Fibroblast of gingiva (primary cell): ENCODE data around the gene LILRA5.
"Not testable (repeated sequence)": the region's sequence is repeated elsewhere in the genome, so short reads cannot be mapped to it uniquely, and the experiment has no call there.

Experiments used
- DNase-seq: peaks from one replicate; pipeline ENCODE4 v3.0.0-alpha.2; 2011; ENCODE audit warnings: low read depth

Gene LILRA5

DNA sequence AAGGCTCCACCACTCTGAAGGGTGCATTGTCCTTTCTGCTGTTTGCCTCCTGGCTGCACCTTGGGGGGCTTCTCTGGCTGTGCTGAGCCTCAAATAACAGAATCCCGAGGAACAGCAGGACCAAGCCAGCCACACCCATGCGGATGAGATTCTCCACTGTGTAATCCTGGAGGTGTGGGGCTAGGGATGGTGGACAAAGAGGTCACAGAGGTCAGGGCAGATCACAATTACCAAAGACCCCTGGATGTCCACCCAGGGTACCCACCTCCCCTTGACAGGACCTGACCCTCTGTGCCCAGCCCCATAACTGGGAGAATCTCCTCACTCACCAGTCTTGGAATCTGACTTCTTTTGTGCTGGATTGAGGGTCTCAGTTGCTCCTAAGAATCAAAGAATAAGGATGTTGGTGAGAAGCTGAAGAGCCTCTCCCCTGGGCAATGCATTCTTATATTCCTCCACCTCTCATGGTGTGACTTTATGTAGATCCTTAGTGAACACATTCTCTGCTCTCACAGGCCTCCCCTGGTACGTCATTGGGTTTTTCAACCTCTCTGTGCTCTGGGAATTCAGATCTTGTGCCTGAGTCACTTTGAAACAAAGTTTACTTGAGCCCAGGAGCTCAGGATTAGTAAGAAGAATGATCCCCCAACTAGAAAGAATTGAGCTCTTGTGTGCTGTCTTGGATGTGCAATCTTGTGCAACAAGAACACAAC is 20.8 kb upstream of the LILRA5 start:
- no peak for DNase-seq

DNA sequence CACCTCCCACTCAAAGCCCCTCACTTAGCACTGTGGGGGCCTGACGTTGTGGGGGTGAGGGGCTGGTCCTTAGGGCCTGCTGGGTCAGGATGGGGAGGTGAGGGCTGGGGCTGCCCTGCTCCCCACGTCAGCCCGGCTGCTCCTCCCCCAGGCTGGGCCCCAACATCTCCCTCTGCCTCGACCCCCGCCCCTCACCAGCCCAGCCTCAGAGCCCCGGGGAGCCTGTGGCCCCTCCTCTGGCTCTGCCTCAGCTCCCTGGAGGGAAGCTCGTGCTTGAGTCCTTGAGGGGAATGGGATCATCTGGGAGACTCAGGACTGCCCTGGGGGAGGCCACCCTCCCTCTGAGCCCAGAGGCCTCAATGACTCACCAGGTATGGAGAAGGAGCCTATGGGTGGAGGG is 19.2 kb upstream of the LILRA5 start:
- DNase-seq: no peak

DNA sequence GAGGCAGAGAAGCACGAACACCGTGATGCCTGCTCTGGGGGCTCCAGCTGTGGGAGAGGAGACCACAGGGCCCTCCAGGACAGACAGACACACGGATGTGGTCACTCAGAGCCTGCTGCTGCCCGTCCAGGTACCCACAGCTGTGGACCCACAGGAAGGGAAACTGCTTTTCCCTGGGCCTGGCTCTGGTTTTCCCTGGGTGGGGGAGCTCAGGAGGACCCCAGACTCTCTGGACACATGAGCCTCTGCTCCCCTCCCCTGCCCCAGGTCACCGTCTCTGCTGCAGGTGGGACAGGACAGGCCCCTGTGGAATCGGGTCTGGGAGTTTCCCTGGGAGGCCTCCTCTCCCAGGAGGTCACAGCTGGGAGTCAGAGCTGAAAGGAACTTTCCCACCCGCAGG is 18.7 kb upstream of the LILRA5 start:
- DNase-seq: no peak

DNA sequence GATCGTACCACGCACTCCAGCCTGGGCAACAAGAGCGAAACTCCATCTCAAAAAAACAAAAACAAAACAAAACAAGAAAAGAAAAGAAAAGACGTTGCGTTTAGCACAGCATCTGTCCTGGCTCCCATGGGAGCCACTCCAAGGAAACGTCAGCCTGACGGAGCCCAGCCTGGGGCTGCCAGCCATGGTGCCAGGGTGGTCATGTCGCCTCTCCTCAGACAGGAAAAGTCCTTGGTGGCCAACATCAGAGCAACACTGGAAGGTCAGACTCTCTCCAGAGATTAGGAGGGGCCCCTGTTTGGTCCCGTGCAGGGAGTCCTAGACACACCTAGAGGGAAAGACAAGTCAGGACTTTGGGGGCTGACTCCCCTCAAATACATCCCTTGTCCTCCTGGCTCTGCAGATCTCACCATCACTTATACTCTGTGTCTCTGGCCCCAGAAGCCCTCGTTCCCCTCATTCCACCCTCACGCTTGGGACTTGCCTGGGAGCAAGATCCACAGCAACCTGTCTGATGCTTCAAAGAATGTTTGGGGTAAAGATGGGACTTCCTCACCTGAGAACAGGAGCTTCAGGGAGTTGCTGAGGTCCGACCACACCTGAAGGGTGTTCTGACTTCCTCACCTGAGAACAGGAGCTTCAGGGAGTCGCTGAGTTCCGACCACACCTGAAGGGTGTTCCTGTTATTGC is 16.7 kb upstream of the LILRA5 start:
- DNase-seq: no peak

DNA sequence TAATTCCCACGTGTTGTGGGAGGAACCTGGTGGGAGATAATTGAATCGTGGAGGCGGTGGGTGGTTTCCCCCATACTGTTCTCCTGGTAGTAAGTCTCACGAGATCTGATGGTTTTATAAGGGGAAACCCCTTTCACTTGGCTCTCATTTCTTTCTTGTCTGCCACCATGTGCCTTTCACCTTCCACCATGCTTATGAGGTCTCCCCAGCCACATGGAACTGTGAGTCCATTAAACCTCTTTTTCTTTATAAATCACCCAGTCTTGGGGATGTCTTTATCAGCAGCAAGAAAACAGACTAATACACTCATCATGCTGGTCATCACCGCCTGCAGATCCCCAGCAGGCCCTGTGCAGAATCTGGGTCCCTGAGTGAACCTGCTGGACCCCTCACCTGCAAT is 15.8 kb upstream of the LILRA5 start:
- DNase-seq: not testable (repeated sequence)

DNA sequence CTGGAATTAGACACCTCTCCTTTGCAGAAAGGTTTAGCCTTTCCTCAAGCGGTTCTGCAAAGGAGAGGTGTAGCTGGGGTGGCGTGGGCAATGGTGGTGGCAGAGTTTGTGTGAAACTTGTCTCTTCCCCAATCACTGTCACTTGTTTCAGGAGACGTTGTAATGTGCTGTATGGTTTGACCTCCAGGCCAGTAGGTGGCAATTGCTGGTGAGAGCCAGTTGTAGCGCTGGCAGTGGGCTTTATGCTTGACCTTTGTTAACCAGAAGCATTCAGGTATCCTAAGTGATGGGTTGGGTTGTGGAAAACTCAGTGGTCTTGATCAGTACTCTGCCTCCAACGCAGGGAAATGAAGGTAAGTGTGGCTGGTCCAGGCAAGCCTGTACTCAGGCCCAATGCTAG is 12.7 kb upstream of the LILRA5 start:
- no peak for DNase-seq

DNA sequence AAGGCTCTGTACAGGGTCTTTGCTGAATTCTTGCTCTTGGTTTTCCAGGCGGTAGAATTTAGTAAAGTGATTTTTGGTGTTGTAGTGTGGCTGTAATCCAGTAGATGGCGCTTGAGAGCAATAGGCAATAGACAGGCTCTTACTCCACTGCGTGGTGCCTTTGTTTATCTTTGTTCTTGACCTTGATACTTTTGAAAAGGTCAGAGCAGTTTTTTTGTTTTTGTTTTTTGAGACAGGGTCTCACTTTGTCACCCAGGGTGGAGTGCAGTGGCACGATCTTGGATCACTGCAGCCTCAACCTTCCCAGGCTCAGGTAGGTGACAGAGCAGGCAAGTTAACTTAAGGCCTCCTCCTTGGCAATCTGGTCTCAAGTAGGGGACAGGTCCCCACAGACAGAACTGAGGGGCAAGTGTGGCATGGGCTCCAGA is 12.2 kb upstream of the LILRA5 start:
- peak; percentile 10 for DNase-seq

DNA sequence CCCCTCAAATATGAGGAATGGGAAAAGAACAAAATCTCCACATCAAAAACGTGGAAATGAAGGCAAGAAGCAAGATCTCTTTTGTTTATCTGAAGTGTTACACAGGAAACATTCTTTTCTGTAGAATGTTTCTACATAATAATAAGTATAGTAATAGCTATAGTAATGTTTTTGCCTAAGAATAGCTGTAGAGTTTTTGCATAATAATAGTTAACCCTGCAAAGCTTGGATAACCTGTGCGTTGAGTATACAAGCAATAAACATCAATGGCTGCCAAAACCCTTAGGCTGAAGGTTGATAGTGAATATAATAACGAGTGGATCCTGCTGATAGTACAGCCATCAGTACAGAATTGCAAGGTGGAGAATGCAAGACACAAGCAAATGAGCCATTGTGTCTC is 11.1 kb upstream of the LILRA5 start:
- no peak for DNase-seq

DNA sequence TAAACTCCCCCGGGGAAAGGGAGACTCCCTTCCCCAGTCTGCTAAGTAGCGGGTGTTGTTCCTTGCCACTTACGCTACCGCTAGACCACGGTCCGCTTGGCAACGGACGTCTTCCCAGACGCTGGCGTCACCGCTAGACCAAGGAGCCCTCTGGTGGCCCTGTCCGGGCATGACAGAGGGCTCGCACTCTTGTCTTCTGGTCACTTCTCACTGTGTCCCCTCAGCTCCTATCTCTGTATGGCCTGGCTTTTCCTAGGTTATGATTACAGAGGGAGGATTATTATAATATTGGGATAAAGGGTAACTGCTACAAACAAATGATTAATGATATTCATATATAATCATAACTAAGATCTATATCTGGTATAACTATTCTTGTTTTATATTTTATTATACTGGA is 10.0 kb upstream of the LILRA5 start:
- not testable (repeated sequence) for DNase-seq

DNA sequence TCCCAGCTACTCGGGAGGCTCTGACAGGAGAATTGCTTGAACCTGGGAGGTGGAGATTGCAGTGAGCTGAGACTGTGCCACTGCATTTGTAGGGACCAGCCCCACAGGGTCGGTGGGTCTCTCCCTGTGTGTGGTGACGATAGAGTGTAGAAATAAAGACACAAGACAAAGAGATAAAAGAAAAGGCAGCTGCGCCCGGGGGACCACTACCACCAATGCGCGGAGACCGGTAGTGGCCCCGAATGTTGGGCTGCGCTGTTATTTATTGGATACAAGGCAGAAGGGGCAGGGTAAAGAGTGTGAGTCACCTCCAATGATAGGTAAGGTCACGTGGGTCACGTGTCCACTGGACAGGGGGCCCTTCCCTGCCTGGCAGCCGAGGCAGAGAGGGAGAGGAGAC is 9.3 kb upstream of the LILRA5 start:
- not testable (repeated sequence) for DNase-seq

DNA sequence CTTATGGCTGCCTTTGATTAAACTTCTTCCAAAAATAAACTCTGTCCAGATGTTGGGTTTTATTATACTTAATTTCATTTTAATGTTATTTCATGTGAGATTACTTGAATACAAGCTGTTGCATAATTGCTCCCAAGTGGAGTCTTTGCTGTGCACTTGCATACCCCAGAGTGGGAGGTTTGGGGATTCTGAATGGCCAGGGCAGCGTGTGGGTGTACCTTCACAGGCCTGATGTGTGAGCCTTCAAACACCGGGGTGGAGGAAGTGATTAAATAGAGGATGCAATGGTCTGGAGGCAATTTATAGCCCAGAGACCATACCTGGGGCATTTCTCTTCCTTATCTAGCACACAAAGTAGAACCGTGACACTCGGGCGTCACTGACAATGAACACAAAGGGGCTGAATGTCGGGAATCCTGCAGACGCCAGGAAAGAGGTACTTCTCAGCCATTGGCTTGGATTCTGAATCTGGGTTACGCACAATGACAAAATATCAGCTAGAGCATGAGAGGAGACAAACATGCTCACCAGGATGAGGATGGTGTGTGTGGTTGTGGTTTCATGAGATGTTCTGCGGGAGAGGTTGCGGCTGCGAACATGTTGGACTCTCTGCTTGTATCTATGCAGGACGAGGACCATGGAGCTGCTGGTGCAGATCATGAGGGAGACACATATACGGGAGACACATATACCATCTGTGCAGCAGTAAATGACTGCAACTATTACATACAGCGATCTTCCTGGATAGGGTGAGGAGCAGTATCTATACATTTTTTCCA is 7.1 kb upstream of the LILRA5 start:
- DNase-seq: no peak

DNA sequence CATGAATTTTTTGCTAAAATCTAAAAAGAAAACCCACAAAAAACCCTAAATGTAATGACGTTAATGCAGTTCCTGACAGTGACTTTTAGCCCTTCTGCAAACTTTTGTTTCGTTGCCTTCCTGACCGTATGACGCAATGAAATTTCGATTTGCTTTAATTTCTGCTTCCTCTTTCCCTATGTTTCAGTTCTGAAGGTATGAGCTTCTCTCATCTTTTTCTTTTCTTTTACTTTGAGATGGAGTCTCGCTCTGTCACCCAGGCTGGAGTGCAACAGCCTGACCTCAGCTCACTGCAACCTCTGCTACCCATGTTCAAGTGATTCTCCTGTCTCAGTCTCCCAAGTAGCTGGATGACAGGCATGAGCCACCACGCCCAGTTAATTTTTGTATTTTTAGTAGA is 6.1 kb upstream of the LILRA5 start:
- DNase-seq: no peak

DNA sequence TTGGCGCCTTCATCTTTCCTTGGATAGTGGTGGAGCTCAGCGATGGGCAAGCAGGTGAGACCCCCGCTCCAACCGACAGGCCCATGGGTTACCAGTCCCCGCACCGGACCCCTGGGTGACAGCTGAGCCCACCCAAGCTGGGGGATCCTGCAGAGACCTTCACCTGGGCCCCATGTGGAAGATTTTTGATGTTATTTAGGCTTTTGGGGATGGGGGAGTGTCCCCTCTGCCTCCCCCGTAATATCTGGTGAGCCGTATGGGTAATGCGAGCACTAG is 4.9 kb upstream of the LILRA5 start:
- DNase-seq: no peak

DNA sequence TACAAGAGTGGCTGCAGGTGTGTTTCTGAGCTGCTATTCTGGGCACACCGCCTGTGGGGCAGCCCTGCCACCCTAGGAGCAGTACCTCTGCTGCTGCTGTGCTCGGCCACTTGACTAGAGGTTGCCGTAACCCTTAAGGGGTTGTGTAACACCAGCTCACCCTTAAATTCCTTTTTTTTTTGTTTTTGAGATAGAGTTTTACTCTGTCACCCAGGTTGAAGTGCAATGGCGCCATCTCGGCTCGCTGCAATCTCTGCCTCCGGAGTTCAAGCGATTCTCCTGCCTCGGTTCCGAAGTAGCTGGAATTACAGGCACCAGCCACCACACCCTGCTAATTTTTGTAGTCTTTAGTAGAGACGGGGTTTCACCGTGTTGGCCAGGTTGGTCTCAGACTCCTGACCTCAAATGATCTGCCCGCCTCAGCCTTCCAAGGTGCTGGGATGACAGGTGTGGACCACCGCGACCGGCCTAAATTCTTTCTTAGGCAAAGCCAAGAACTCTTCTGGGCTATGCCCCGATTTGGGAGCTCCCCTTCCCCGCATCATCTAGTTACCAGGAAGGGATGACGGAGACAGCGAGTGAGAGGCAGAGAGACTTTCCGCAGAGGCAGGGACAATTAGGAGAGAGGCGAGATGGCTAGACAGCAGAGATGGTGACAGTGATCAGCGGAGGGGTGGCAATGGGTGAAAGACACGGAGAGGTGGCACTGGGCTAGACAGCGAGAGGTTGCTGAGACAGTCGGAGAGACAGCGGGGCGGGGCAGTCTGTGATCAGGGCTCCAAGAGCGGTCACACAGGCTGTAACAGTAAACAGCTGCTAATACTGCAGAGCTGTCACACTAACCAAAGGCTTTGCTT is 4.4 kb upstream of the LILRA5 start:
- DNase-seq: no peak

DNA sequence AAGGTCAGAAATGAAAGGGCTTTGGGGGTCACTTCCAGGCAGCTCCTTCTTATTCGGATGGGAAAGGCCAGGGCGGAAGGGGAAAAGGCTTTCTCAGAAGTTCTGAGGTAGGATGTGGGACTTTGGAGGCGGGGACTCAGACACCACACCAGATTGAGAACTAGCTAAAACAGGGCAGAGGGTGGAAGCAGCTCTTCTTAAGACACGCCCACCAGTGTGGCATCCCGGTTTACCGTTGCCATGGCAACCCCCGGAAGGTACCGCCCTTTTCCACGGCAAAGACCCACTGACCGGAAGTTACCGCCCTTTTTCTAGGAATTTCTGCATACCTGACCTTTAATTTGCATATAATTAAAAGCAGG is 3.8 kb upstream of the LILRA5 start:
- no peak for DNase-seq

DNA sequence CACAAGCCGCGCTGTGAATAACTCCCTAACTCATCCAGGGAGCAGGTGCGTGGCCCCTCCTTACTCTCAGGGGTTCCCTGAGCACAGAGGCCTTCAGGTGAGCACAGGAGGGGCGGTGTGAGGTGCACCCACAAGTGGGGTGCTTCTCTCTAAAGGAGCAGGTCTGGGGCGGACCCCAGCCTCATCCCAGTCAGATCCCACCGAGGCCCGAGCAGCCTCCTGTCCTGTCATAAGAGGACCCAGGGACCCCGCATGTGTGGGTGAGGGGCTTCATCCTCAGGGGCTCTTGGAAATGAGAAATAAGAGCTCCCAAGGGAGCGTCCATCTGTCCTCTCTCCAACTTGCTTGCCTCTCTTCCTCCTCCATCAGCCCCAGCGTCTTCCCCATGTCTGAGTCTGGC is 3.0 kb upstream of the LILRA5 start:
- DNase-seq: no peak

DNA sequence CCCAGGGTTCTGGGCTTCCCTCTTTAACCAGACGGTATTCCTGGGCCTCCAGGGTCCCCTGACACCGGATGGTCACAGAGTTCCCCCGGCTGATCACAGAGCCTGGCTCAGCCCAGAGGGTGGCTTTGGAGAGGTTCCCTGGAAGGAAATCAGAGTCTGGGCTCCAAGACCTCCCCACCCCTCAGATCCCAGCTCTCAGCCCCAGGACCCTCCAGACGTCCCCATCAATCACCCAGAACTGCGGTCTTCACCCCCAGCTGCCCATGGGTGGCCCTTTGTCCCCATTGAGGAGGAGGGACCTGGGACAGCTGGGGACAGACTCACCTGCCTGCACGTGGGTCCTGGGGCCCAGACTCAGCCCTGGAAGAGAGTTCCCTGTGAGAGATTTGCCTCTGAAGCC is 955 bp downstream of the LILRA5 start:
- DNase-seq: no peak

DNA sequence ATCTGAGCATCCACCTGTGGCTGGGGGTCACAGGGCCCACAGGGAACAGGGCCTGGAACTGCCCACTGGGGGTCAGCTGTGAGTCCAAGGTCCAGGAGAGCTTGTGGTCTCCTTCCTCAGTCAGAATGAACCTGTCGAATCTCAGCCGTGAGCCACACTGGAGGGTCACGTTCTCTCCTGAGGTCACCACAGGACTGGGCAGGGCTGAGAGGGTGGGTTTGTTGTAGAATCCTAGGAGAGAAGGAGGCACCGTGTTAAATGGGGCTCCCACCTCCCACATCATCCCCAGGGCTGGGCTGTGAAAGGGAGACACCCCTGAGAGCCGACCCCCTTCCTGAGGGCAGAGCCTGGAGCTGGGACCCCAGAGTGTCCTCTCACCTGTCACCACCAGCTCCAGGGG is 1.5 kb downstream of the LILRA5 start:
- no peak for DNase-seq

DNA sequence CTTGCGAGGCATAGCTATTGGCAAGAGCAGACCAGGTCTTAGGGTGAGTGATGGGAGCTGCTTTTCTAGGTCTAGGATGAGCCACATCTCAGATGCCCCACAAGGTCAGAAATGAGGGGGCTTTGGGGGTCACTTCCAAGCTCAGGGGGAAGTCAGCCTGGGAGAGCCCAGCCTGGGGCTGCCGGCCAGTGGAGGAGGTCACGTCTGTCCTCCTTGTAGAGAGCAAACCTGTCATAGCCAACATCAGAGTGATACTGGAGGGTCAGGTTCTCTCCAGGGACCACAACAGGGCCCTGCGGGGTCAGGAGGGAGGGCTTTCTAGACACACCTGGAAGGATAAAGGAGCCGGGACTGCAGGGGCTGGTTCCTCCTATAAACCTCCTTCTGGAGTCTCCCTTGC is 2.4 kb downstream of the LILRA5 start:
- DNase-seq: no peak

DNA sequence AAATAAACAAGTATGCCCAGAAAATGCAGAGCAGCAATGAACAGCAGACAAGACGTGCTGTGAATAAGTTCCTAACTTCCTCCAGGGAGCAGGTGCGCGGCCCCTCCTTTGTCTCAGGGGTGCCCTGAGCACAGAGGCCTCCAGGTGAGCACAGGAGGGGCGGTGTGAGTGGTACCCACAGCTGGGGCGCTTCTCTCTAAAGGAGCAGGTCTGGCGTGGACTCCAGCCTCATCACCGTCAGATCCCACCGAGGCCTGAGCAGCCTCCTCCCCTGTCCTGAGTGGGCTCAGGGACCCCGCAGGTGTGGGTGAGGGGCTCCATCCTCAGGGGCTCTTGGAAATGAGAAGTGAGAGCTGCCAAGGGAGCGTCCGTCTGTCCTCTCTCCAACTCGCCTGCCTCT is 3.2 kb downstream of the LILRA5 start:
- DNase-seq: no peak

DNA sequence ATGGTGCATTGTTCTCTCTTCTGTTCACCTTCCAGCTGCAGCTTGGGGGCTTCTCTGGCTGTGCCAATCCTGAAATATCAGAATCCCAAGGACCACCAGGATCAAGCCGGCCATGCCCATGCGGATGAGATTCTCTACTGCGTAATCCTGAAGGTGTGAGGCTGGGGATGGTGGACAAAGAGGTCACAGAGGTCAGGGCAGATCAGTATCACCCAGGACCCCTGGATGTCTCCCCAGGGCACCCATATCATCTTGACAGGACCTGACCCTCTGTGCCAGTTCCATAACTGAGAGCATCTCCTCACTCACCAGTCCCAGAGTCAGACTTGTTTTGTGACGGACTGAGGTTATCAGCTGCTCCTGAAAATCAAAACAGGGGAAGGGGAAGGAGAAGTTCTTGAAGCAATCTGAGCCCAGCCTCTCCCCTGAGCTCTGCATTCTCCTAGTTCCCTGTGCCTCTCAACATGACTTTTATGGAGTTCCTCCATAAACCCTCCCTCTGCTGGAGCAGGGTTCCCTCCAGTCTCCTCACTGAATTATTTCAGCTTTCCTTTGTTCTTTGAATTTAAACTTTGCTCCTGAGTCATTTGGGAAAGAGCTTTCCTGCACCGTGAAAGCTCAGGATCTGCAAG is 5.5 kb downstream of the LILRA5 start:
- no peak for DNase-seq

DNA sequence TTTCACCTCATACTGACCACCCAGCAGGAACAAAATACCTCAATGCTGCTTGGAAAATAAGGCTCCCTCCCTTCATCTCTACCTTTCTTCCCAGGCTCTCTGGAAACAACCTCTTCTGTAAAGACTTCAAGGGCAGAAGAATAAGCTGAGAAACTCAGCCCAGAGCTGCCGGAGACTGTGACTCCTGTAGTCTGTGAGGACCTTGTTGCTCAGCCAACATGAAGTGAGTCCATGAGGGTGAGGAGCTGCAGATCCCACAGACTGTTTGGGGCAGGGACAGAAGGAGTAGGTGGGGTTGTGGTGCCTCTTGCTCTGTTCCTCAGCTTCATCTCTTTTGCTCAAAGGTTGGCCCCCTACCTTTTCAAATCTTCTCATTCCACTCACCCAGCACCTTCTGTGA is 7.8 kb downstream of the LILRA5 start:
- DNase-seq: no peak
